ENCODE results near the gene HOXD12.

The HOXD12 gene

DNA sequence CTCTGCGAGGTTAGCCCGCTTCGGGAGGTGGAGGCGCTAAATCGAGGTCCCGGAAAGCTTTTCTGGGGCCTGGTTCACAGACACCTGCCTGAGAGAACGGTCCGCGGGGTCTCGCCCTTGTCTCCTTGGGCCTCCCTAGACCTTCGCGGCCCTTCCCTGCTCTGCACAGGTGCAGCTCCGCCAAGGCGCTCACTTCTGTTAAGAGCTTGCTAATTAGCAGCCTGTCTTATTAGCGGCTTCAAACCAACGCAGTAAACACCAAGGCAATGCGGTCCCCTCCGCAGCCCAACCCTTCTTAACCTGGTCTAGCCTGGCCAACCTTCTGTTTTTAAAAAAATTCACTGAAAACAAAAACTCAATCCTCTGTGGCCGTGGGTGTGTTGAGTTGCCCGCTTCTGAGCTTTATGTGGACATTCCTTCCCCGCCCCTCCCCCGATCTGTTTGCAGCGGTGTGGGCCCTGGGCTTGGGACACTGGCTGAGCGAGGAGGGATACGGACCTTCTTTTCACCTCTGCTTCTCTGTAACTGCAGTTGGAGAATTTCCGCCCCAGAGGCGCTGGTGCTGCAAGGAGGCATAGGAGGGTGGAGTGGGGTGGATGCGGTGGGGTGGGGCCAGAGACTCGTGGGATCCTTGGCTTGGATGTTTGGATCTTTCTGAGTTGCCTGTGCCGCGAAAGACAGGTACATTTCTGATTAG lies 48.4 kb downstream of the HOXD12 start:
- DNase-seq (ENCODE audit: low read depth), result no peak

DNA sequence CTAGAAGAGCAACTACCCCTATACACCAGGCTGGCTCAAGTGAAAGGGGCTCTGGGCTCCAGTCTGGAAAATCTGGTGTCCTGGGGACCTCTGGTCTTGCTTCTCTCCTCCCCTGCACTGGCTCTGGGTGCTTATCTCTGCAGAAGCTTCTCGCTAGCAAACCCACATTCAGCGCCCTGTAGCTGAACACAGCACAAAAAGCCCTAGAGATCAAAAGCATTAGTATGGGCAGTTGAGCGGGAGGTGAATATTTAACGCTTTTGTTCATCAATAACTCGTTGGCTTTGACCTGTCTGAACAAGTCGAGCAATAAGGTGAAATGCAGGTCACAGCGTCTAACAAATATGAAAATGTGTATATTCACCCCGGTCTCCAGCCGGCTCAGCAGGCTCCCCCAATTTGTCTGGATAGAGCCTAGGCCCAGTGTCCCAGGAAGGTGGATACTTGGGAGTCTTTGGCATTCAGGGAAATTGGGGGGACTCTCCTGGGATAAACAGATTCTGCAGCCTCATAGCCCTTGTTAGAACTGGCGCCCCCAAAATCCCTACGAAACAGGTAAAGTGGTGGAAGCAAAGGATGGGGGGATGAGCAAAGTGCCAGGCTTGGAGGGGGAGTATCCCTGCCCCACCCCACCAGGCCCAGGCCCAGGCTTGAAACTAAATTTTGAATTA lies 49.3 kb downstream of the HOXD12 start:
- DNase-seq (ENCODE audit: low read depth), result no peak

DNA sequence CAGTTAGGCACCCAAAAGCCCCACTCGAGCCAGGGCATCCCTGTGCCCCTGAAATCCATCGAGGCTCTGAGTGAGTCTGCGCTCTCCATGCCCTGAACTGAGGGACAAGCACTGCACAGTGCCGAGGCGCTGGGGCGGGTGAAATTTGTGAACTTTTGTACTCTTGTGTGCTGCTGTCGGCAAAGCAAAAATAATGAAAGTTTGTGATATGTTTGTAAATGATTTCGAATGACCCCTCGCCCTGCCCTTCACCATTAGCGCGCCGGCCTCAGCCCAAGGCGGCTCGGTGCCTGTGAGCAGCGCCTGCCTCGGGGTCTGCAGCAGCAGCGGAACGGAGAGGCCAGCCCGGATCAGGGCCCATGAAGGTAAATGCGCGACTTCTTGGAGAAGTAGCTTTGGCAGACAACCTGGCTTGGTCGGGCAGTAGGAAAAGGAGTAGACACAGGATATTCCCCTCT lies 49.9 kb downstream of the HOXD12 start:
- no peak for DNase-seq (ENCODE audit: low read depth)

DNA sequence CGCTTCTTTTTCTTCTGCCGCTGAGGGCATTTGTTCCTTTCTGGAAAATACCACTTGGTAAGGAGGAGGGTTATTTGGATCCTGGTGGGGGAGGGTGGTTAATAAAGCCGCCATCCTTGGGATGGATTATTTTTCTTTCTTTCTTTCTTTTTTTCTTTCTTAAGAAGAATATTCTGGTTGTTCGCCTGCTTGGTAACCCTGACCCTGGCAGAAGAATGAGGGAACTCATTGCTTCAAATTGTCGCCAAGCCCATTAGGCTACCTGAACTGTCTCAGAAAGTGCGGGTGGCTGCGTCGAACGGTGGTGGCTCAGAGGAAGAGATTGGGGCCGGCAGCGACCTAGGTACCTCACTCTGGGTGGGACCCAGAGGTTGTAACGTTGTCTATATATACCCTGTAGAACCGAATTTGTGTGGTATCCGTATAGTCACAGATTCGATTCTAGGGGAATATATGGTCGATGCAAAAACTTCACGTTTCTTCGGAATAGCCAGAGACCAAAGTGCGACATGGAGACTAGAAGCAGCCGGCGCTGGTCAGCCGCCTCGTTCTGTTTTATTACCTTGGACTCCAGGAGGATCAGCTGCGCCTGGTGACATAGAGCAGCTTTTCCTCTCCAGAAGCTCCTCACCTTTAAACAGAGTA lies 50.5 kb downstream of the HOXD12 start:
- no peak for DNase-seq (ENCODE audit: low read depth)

DNA sequence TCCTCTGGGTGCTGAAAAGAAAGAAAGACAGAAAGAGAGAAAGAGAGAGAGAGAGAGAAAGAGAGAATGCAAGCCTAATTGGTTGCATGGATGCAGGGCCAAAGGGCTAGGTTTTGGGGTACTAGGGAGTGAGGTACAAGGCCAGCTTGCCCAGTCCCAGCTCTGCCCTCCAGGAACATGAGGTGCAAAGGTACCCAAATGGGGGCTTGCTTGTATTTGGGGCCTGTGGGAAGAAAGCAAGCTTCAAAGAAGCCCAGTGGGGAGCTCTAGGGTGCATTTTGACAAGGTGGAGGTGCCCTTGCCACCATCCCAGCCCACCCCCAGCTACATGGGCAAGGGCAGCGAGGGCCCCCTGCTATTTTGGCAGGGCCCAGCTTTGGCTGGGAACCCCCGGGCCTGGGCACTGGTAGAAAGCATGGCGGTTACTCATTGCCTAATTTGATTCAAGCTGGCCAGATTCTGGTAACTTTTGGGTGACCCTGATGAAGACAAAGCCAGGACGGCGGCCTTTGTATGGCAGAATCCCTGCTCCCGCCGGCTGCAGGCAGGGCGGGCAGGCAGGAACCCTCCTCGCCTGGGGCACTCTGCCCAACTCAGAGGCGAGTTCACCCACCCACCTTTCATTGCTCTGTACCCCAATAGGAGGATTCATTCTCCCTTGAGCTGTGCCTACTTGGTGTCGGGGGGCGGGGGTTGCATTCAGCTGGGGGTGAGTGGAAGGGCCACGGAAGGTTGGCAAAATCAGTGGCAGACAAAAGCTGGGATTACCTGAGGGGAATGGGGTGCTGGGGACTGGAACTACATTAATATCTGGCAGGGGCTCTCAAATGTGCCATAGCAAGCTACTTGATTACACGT lies 51.2 kb downstream of the HOXD12 start:
- no peak for DNase-seq (ENCODE audit: low read depth)

DNA sequence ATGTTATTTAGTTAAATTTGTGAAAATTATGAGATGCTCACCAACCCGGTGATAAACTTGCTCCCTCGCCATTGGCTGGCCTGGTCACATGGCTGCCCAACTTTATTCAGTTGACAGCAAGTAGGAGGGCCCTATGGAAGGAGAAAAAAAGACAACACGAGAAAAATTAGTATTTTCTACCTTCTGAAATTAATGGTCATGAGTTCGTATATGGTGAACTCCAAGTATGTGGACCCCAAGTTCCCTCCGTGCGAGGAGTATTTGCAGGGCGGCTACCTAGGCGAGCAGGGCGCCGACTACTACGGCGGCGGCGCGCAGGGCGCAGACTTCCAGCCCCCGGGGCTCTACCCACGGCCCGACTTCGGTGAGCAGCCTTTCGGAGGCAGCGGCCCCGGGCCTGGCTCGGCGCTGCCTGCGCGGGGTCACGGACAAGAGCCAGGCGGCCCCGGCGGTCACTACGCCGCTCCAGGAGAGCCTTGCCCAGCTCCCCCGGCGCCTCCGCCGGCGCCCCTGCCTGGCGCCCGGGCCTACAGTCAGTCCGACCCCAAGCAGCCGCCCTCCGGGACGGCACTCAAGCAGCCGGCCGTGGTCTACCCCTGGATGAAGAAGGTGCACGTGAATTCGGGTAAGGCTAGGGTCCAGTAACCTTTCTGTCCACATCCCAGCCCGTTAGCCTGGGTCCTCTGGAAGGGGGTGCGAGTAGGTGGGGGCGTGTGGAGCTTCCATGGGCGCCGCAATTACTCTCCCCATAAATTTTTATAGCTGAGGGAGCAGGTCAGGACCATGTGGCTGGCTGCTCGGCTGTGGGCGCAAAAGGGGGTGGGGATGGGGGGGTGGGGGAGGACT lies 52.1 kb downstream of the HOXD12 start, which contains the start of gene HOXD4:
Gene HOXD4, plus strand, starts transcription at position 109 of the 846 bp plus-strand sequence. Its CDS starts 84 bp downstream, at position 193.
- DNase-seq (ENCODE audit: low read depth), result no peak

Data from iris pigment epithelial cell (primary cell).